ENCODE results near the gene PTPRJ.
"Not testable (repeated sequence)": the region's sequence is repeated elsewhere in the genome, so short reads cannot be mapped to it uniquely, and the experiment has no call there.

The PTPRJ gene

GRCh38 chr11:48123934-48124755, 143.8 kb downstream of the PTPRJ start:
- DNase-seq = no peak

- no peak for DNase-seq
Observed at GRCh38 chr11:48124880-48125279, 144.5 kb downstream of the PTPRJ start.

GRCh38 chr11:48125866-48126265, 145.5 kb downstream of the PTPRJ start:
- no peak for DNase-seq

- DNase-seq = no peak
Observed at GRCh38 chr11:48127521-48128183, 147.3 kb downstream of the PTPRJ start.

- DNase-seq = no peak
Observed at GRCh38 chr11:48129697-48130395, 149.5 kb downstream of the PTPRJ start.

- no peak for DNase-seq
Observed at GRCh38 chr11:48134221-48134922, 154.0 kb downstream of the PTPRJ start.

- DNase-seq = no peak
Observed at GRCh38 chr11:48138222-48138621, 157.9 kb downstream of the PTPRJ start.

- DNase-seq = not testable (repeated sequence)
Observed at GRCh38 chr11:48139896-48140295, 159.5 kb downstream of the PTPRJ start.

- DNase-seq = no peak
Observed at GRCh38 chr11:48141475-48142122, 161.2 kb downstream of the PTPRJ start.

GRCh38 chr11:48142889-48143288, 162.5 kb downstream of the PTPRJ start:
- DNase-seq = no peak

- DNase-seq = no peak
Observed at GRCh38 chr11:48148749-48149148, 168.4 kb downstream of the PTPRJ start.

GRCh38 chr11:48150213-48150612, 169.9 kb downstream of the PTPRJ start:
- no peak for DNase-seq

GRCh38 chr11:48154151-48154550, 173.8 kb downstream of the PTPRJ start:
- DNase-seq = no peak

- no peak for DNase-seq
Observed at GRCh38 chr11:48161951-48162884, 181.9 kb downstream of the PTPRJ start.

- DNase-seq = no peak
Observed at GRCh38 chr11:48162885-48163268, 182.5 kb downstream of the PTPRJ start.

GRCh38 chr11:48163360-48164100, 183.2 kb downstream of the PTPRJ start:
- no peak for DNase-seq

GRCh38 chr11:48164836-48165235, 184.5 kb downstream of the PTPRJ start:
- DNase-seq = no peak

- DNase-seq = no peak
Observed at GRCh38 chr11:48165426-48165825, 185.1 kb downstream of the PTPRJ start.

- DNase-seq = no peak
Observed at GRCh38 chr11:48167380-48167779, 187.0 kb downstream of the PTPRJ start.

- no peak for DNase-seq
Observed at GRCh38 chr11:48168815-48169214, 188.5 kb downstream of the PTPRJ start.

- no peak for DNase-seq
Observed at GRCh38 chr11:48169259-48169658, 188.9 kb downstream of the PTPRJ start.
